HL-60/S4 (cell line): ENCODE data around the gene RALY.

ENCODE experiments used
- in situ Hi-C: fragments of 300-500 bp; cut with MboI; formaldehyde crosslinking; loops from 2 replicates; pipeline ENCODE4 v1.14.3; 2022; ENCODE audit warnings: low sequenced_read_pairs

The RALY gene

DNA sequence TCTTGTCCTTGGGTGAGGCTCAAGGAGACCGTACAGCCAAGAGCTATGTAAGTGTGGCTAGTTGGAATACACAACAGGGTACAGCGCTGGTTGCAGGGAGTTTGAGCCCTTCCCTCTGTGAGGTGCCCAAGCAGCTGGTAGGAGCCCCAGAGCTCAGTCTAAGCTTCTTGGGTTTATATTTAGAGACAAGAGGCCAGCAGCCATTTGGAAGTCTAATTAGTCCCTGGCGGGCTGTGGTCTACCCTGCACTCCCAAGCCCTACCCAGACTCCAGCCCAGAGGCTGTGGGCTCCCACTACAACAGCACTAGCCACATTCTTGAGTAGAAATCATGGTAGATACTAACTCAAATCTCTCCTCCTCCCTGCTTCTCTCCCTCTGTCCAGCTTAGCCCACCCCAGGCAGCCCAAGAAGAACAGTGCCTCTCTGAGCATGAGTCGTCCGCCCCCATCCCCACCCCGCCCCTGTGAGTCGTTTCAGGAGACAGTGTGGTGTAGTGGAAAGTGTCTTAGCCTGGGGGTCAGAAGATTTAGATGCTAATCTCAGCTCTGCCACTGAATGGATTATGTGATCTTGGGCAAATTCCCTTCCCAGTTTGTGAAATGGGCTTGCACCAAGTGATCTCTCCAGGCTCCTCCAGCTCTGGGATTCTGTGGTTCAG is 80.5 kb downstream of the RALY start:
- in situ Hi-C loops = loop anchor here (25.0 kb wide), 1 partner anchor 137 kb away; no protein-coding TSS in a partner anchor

DNA sequence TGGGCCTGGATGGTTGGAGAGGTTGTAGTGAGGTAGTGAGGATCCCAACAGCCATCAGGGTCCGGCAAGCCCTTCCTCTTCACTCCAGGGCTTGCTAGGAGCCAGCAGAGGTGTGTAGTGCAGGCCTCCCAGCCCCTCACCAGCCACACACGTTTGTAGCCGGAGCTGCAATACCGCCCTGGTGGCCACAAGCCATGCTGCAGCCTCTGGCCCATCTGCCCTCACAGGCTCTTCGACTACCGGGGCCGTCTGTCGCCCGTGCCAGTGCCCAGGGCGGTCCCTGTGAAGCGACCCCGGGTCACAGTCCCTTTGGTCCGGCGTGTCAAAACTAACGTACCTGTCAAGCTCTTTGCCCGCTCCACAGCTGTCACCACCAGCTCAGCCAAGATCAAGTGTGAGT is 81.9 kb downstream of the RALY start:
- in situ Hi-C loops = no loop called here

- in situ Hi-C loops = no loop called here
These were observed 83.2 kb downstream of the RALY start for GRCh38 chr20:34076952-34077351.

DNA sequence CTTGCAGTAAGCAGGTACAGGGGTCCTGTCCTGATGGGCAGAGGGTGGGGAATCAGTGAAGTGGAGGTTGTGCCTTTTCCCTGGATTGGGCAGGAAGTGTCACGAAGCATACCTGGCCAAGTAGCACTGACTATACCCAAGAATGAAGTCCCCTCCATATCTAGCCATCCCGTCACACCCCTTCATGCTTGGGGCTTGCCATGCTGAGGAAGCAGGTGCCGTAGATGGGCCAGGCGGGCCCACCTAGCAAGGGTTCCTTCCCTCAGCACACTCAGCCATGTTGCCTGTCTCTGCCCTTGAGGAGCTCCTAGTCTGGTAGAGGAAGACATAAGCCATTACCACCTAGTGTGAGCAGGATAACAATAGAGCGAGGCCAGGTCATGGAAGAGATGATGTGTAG is 84.8 kb downstream of the RALY start:
- in situ Hi-C loops = no loop called here

DNA sequence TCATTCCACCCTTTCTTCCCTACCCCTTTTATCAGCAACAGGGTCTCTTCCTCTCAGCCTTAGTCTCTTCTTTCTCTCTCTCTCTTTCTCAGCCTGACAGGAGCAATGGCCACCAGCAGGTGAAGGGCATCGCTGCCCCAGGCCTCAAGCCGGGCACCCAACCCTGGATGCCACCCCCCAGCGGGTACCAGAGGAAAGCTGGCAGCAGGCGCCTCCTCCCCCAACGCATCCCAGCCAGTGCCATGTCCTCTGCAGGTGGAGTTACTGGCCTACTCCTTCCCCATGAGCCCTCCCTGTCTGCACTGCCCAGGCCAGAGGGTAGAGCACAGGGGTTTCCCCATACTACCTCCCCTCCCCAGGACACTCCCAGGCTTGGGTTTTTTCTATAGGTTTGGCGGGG is 86.1 kb downstream of the RALY start:
- in situ Hi-C loops = no loop called here

GRCh38 chr20:34082232-34082887 is 88.6 kb downstream of the RALY start:
- in situ Hi-C loops = no loop called here

DNA sequence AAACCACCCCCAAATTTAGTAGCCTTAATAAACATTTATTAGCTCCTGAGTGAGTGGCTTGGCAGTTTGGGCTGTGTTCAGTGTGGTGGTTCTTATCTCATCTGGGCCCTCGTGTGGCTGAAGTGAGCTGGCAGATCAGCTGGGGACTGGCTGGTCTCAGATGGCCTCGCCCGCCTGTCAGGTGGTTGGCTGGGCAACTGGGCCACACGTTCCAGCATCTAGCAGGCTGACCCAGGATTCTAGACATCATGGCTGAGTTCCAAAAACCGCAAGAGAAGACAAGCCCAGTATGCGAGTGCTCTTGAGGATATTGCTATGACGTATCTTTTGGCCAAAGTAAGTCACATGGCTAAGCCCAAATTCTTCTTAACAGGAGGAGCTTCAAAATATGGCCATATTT is 89.4 kb downstream of the RALY start:
- in situ Hi-C loops = no loop called here

DNA sequence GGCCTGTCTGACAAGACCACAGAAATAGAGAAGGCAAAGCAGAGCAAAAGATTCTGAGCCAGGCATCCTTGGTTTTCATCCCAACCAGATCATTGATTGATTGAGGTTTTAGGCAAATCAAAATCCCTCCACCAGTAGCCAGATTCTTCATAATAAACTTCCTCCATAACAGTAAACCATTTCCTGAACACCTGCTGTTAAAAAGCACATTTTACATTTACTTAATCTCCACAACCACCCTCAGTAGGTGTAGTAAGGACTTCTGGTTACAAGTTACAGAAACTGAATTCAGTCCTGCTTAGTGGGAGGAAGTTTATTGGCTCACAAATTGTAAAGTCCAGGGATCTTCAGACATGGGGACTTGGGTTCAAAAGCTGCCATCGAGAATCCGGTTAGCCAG is 90.1 kb downstream of the RALY start:
- in situ Hi-C loops = no loop called here

GRCh38 chr20:34084227-34084923 is 90.7 kb downstream of the RALY start:
- in situ Hi-C loops = no loop called here

DNA sequence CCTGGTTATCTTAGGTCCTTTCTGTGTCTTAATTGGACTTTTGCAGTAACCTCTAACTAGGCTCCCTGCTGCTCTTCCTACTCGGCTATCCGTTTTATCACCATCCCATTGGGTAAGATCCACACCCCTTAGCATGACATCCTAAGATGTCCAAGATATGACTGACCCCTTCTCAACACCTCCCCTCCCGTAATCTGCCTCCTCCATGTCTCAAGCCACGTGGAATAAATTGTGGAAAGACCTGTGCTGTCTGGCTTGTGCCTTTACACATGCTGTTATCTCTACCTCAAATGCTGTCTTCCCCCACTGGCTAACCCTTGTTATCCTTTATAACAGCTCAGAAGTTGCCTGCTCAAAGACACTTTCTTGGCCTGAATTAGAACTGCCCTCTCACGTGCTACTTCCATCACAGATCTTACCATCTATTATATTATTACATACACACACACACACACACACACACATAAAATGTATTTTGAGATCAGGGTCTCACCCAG is 91.9 kb downstream of the RALY start:
- in situ Hi-C loops = no loop called here

GRCh38 chr20:34088305-34089174 is 94.8 kb downstream of the RALY start:
- in situ Hi-C loops = no loop called here

DNA sequence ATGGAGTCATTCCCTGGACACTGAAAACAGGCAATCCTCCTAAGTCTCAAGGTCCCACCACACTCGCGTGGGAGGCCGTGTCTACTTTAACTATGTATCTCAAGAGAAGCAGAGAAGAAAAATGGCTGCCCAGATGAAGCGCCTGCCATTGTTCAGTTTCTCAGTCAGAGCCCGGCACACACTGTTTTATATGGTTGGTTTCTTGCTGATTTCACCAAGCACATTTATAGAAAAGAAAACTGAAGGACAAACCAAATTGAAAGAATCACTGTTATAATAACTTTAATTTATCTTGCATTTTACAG is 95.4 kb downstream of the RALY start:
- in situ Hi-C loops = no loop called here

GRCh38 chr20:34089655-34090345 is 96.1 kb downstream of the RALY start:
- in situ Hi-C loops = no loop called here

DNA sequence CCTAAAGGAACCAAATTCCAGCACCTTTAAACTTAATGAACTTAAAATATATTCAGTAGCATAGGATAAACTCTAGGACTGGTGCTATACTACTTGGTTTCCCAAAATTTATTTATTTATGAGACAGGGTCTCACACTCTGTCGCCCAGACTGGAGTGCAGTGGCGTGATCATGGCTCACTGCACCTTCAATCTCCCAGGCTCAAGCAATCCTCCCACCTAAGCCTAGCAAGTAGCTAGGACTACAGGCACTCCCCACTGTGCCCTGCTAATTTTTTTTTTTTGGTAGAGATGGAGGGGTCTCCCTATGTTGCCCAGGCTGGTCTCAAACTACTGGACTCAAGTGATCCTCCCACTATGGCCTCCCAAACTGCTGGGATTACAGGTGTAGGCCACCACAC is 96.9 kb downstream of the RALY start:
- in situ Hi-C loops = no loop called here

DNA sequence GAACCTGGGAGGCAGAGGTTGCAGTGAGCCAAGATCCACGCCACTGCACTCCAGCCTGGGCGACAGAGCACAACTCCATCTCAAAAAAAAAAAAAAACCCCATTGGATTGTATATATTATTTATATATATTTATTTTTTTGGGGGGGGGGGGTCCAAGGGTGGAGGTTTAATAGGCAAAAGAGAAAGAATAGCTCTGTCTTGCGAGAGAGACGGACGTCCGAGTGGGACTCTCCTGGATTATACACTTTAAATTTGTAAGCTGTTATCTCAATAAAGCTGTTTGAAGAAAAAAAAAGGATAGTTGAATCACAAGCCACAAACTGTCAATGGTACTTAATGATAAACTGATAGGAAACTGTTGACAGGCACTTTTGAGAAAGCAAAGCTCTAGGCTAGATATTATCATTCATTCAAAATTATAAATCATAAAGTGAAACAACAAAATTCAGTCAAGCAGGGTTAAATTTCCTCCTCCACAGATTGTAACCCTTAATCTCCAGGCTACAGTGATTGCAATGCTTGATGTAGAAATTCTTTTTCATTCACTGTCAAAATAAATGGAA is 98.0 kb downstream of the RALY start:
- in situ Hi-C loops = no loop called here

- in situ Hi-C loops = no loop called here
These were observed 100.2 kb downstream of the RALY start for GRCh38 chr20:34093895-34094294.

- in situ Hi-C loops = no loop called here
These were observed 102.1 kb downstream of the RALY start for GRCh38 chr20:34095825-34096224.

GRCh38 chr20:34096699-34097444 is 103.2 kb downstream of the RALY start:
- in situ Hi-C loops = no loop called here

DNA sequence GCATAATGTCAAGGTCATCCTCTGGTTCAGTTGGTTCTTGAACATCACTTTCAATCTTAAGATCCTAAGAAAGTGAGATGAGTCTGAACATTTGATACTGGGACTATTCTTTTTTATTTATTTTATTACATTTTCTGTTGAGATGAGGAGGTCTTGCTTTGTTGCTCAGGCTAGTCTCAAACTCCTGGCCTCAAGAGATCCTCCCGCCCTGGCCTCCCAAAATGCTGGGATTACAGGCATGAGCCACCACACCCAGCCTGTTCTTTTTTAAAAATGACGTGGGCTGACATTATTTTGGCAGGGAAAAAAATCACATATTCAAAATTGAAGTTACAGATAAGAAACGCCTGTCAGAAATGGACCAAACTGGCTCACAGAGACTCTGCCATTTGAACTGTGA is 104.9 kb downstream of the RALY start:
- in situ Hi-C loops = no loop called here

GRCh38 chr20:34099675-34100074 is 106.0 kb downstream of the RALY start:
- in situ Hi-C loops = no loop called here
